GM23248 (cell line): ENCODE measurements around the gene CACNG4.

ENCODE experiments used
- EZH2 ChIP-seq: fragments of 200-600 bp; sonication (generic); IDR thresholded peaks from 2 replicates; pipeline ENCODE4 v1.6.1; 2018; ENCODE audit warnings: antibody characterized with exemption, mild to moderate bottlenecking; ENCODE audit not compliant: insufficient read depth, poor library complexity, severe bottlenecking
- EZH2phosphoT487 ChIP-seq: fragments of 200-600 bp; sonication (generic); IDR thresholded peaks from 2 replicates; pipeline ENCODE4 v1.6.1; 2018; ENCODE audit warnings: antibody characterized with exemption, moderate library complexity, mild to moderate bottlenecking, low read depth; ENCODE audit not compliant: insufficient read depth

- TF ChIP-seq EZH2 (no peak), EZH2phosphoT487 (no peak)
These were observed 11.3 kb downstream of the CACNG4 start for GRCh38 chr17:66975614-66976378.
